ENCODE data around the gene ZBTB43.

GRCh38 chr9:126790561-126790960, 14.3 kb upstream of the ZBTB43 start:
- TF ChIP-seq CREB1 (IDR thresholded peaks at IDR 0.05; ENCODE audit: low read depth) (no peak), EP300 (IDR thresholded peaks at IDR 0.05; ENCODE audit: borderline replicate concordance) (no peak)
